Raji (cell line): ENCODE results near the gene TMPRSS3.

Experiments used
- POLR2A ChIP-seq: IDR thresholded peaks from 2 replicates; pipeline ENCODE4 v1.6.1; 2011; ENCODE audit warnings: low read depth, low read length, control low read depth; ENCODE audit not compliant: insufficient read depth

TMPRSS3 gene

GRCh38 chr21:42417533-42417932 is 21.7 kb upstream of the TMPRSS3 start:
- no peak for TF ChIP-seq POLR2A

DNA sequence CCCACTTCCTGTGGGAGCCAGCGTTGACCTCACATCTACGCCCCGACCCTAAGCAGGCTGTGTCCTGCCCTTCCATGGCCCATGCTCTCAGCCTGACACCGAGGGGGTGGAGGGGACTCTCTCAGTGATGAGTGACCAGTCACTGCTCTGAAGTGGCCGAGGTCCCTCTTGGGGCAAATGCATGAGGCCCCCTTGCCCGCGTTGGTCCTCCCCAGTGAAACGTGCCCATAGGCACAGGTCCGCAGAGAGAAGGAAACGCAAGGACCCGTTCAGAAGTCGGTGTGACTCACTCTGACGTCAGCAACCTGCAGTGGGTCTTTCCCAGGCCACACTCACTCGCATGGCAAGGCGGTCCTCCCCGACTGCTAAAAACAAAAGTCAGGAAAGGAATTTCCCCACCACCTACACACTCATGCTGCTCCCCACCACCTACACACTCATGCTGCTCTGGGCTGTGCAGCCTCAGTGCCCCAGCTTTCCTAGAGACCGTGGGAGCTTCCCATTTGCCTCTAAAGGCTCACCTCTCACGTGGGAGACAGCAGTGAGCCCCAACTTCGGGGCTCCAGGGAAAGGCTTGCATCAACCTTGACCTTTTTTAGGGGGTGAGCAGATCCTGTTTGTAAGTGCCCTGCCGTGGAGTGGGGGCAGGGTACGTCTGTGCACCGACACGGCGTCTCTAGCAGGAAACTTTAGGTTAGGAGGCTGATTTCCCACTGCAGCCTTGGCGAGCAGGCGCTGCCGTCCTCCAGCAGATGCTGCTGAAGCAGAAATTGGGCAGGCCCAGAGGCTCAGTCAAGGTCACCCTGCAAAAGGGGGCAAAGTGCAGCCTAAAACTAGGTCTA is 19.3 kb upstream of the TMPRSS3 start:
- TF ChIP-seq POLR2A: no peak

DNA sequence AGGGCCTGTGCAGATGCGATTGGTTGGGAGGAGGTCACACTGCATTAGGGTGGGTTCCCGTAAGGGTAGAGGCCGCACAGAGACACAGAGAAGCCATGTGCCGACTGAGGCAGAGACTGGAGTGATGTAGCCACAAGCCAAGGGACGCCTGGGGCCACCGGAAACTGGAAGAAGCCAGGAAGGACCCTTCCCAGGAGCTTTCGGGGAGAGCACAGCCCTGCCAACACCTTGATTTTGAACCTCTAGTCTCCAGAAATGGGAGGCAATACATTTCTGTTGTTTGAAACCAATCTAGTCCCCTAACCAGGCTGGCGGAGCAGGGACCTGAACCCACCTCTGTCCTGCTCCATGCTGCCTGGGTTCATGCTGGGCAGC is 18.7 kb upstream of the TMPRSS3 start:
- TF ChIP-seq POLR2A: no peak

DNA sequence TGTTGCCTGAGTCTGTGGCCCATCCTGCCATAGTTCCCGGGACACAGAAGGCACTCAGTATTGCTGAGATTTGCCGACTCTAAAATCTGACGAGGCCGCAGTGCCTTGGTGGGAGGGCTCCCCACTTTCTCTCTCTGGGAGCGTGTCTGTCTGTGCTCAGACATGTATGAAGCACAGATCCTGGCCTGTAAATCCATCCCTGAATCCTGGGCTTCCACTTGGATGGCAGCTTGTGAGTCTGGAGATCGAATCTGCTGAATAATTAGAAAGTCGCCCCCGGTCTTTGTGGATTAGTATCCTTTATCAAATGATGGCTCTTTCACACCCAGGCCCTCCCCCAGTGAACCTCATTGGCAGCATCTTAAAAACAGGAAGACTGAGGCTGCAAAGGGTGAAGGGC is 18.2 kb upstream of the TMPRSS3 start:
- TF ChIP-seq POLR2A: no peak

DNA sequence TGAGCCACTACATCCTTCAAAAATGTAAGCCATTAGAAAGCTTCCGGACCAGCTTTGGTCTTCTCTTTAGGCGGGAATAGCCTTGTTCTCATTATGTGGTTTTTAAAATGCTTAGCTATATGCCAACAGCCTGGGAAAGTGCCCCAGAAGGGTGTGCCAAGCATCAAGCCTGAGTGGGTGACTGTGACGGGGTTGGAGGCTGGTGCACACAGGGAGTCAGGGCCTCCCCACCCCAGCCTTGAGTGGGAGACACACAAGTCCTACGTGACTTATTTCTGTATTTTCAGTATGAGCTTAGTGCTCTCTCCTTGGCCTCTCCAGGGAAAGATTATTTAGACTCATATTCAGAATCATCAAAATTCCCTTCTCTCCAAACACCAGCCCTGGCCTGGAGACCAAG is 17.6 kb upstream of the TMPRSS3 start:
- TF ChIP-seq POLR2A: no peak

DNA sequence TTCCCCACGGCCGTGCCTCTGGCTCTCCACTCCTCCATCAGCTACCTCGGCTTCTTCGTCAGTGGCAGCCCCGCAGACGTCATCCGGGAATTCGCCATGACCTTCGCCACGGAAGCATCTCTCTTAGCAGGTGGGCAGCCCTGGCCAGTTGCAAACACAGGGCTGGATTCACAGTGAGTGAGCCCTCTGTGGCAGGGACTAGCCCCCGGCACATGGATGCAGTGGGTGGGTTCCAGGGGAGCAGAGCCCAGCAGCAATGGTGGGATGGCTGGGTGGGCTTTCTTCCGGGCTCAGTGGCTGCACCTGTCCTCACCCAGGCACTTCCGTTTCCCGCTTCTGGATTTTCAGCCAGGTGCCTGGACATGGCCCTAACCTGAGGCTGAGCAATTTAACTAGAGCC is 17.2 kb upstream of the TMPRSS3 start:
- TF ChIP-seq POLR2A: no peak

DNA sequence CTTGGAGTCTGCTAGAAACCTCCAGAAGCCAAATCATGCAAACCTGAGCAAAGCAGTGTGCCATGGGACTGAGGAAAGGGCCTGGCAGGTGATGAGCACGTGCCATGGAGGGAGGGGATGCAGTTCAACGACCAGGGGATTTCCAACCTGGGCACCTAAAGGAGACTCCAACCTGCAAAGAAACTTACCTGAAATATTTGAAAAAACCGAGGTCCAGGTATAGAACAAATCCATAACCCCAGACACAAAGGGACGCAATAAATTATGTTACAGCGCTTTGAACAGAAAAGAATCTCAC is 16.7 kb upstream of the TMPRSS3 start:
- TF ChIP-seq POLR2A: no peak

- no peak for TF ChIP-seq POLR2A
Observed at GRCh38 chr21:42411891-42412635, 16.2 kb upstream of the TMPRSS3 start.

DNA sequence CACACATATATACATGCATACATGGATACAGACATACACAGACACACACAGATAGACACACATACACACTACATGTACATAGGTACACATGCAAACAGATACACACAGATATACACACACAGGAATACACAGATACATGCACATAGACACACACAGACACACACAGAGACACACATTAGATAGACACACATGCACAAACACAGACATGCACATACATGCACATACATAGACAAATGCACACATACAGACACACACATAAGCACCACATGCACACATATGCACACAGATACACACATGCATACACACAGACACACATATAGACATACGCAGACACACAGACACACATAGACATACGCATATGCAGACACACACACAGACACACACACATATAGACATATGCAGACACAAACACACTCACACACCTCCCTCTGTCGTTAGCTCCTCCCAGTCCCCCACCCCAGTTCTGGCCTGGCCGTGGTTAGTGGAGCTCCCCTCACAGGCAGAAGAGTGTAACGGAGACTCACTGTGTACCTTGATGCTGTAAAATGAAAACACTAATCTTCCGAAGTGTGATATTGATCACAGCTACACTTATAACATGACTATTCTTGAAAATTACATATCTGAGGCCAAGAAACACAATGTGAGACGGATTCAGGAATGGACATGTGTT is 15.5 kb upstream of the TMPRSS3 start:
- TF ChIP-seq POLR2A: no peak

DNA sequence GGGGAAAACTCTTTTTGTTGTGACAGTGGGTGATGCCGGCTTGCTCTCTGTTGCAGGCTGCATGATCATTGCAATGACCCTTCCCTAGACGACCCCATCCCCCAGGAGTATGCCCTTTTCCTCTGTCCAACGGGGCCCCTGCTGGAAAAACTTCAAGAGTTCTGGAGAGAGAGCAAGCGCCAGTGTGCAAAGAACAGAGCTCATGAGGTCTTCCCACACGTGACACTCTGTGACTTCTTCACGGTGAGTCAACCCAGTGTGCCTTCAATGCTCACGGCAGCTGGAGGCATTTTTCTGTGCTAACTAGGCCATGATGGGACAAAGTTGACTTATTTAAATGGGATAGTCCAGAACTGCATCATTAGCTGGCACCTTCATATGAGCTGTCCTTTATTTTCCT is 13.5 kb upstream of the TMPRSS3 start:
- no peak for TF ChIP-seq POLR2A

DNA sequence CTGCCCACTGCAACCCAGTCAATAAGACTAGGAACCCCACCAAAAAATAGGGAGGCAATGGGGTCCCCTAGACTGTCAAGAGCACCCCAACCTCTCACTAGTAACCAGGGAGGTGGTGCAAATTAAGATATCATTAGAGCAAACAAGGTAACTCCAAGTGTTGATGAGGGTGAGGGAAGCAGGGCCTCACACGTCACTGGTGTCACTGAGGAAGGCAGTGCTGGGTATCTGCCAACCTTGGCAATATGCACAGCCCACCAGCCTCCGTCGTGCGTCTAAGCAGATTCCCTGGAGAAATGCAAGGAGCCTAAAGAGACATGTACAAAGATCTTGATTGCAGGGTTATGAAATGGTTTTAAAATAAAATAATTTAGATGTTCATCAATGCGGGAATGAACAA is 11.6 kb upstream of the TMPRSS3 start:
- no peak for TF ChIP-seq POLR2A

DNA sequence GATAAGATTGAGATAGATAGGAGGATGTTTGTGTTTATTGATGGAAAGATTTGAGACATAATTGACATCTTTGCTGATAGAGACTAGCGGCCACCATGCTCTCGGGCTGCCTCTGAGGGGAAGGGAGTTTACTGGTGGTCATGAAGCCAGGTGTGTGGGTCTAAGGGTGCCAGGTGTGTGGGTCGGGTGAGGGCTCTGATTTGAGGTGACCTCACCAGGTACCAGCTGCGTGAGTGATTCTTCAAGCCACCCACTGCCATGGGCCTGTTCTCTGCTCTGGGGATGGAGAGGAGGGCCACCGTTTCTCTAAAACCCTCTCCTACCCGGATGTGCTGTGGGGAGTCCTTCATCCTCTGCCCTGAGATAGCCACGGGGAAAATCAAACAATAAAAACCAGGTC is 11.0 kb upstream of the TMPRSS3 start:
- no peak for TF ChIP-seq POLR2A

DNA sequence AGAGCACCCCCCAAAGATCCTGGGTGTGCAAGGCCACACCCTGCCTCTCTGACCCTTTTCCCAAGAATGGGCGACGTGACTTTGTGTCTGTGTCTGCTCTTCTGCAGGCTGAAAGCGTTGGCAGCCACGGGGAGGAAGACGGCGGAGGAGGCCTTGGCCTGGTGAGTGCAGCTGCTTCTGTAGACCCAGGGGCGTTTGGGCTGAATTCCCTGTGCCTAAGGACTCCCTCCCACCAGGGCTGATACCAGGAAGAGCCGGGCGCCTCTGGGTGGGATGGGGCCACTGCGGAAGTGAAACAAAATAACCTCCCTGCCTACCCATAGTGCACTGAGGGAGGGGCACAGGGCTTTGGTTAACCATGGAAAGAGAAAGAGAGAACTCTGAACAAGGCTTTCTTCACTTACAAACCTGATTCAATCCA is 10.4 kb upstream of the TMPRSS3 start:
- no peak for TF ChIP-seq POLR2A

GRCh38 chr21:42405064-42406013 is 9.5 kb upstream of the TMPRSS3 start:
- TF ChIP-seq POLR2A: no peak

GRCh38 chr21:42404539-42404938 is 8.7 kb upstream of the TMPRSS3 start:
- no peak for TF ChIP-seq POLR2A

DNA sequence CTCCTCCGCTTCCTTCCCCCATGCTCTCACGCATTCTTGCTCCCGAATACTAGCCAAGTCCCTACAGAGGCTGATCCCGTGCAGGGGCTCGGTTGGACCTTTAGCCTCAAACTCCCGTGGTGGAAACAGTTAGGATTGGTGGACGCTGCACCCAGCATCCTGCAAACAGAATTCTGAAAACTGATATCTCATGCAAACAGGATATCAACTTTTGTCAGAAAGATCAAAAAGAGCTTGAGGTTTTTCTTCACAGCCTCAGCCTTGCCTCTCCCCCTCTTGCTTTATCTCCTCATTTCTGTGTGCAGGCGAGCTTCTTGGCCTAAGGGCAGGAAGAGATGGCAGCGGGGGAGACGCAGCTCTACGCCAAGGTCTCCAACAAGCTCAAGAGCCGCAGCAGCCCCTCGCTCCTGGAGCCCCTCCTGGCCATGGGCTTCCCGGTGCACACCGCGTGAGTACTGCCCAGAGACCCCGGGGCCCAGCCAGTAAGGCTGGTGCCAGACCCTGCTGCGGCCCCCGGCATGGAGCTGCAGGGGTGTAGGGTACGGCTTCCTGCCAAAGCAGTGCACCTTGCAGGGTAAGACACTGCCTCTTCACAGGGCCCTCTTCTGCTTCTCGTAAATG is 7.9 kb upstream of the TMPRSS3 start, which contains the start of gene UBASH3A:
UBASH3A (plus strand) TSS at position 292 of the 621 bp plus-strand sequence; CDS start at position 336, 44 bp downstream.
- TF ChIP-seq POLR2A: no peak
